ENCODE data around the gene TSC22D3.
A peak's percentile ranks its signal among the peaks of the same experiment; 100 is the strongest.

The TSC22D3 gene

DNA sequence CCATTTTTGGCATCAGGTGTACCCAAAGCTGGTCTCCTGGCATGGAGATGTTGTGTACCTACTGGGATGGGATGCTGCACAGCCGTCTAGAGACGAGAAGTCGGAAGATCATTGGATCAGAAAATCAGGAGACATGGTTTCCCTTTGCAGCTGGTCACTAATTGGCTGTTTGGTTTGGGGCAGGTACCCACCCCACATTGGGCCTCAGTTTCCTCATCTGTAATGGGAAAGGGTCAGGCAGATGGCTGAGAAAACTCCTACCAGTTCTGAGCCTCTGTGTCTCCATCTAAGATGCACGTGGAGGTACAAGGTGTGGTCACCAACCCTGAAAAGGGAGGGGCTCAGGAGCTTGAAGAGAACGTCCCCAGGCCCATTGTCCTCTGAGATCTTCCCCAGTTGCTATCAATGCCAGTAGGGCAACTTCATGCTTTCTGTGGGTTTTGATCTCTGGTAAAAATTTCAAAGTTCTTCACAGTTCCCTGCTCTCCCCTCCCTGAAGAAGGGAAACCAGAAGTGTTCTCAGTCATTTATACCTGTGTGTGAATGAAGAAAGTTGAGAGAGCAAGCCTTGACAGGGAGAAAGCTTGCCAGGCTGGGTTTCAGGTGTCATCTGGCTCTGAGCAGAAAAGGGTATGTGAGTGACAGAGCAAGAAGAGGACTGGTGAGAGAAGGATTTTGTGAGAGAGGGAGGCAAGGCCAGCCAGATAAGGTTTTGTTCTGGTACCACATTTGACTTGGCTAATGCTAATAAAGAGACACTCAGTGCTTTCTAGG, 15.1 kb downstream of the TSC22D3 start:
- no peak for DNase-seq (ENCODE audit: low spot score)
- no peak for FAIRE-seq

DNA sequence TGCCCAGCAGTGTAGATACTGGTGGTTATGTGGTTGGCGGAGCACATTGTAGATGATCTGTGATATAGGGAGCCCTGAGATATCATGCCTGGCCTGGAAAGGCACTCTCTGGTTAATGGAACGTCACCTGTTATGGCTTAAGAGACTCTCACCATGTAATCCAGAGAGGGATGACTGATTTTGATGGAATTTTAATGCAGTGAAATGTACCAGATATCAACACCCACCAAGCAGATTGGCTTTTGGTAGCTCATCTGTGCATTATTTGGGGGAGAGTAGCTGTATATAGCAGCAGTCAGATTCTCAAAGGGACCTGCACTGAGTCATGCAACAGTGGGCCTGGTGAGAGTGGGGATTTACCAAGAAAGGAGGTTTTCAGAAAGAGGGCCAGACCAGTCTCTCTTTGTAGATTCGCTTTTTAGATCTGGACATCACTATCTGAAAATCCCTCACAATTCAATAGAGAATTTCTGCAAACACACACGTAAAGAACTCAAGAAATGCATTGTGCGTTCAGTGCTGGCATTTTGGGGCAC, 17.3 kb downstream of the TSC22D3 start:
- FAIRE-seq (no peak), DNase-seq (ENCODE audit: low spot score) (no peak)

GRCh38 chrX:107755721-107756120, 19.9 kb downstream of the TSC22D3 start:
- no peak for FAIRE-seq
- DNase-seq (ENCODE audit: low spot score), result no peak

- DNase-seq (ENCODE audit: low spot score) (no peak), FAIRE-seq (no peak)
These were observed 22.4 kb downstream of the TSC22D3 start for GRCh38 chrX:107753187-107753586.

DNA sequence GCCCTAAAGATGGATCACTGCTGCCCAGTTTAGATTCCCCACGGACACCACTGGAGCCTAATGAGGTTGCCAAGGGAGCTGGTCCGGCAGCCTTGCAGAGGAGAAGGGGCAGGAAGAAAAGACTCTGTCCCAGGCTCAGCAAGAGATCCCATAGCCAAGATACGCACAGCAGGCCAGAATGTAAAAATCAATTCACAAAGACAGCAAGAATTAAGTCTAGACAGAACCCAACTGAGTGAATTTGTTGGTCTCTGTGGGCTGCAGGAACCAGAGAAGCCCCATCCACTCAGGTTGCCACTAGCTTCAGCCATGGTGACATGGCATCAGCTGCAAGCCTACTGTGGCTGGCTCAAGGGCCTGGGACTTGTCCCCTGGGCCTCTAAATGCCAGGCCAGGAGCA, 22.9 kb downstream of the TSC22D3 start:
- DNase-seq (ENCODE audit: low spot score) (no peak), FAIRE-seq (no peak)

DNA sequence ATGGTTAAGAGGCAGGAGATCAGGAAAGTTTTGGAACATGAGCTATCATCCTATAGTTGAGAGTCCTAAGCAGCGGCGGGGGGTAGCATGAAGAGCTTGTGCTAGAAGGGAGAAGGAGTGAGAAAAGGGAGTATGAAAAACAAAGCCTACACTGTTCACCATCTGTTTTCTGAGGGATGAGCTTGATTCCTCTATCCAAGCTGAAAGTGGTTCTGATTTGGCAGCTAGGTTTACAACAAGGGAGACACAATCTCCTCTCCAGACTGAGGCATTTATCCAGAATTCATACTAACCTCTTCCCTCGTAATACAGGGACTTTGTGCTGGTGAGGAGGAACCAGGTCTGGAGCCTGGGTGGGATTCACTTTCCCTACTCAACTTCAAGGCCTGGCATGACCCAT, 23.5 kb downstream of the TSC22D3 start:
- no peak for DNase-seq (ENCODE audit: low spot score)
- FAIRE-seq, result no peak

GRCh38 chrX:107750861-107751445, 24.6 kb downstream of the TSC22D3 start:
- FAIRE-seq, result no peak

DNA sequence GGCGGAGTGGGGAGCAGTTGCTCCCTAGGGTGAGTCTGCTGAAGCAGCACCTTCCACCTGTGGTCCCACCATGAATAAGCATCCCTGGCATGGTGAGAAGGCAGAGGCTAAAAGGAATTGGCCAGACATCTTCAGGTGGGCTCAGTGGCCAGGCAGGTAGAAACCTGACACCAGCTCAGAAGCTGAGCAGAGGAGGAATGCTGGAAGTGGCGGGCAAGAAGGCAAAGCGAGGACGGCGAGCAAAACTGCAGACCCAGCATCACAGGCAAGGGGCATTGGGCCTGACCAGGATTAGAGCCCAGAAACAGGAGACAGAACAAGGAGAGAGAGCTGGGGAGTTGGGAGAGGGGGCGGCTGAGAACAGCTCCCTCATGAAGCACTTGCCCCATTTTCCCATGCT, 25.3 kb downstream of the TSC22D3 start:
- no peak for DNase-seq (ENCODE audit: low spot score)
- no peak for FAIRE-seq

More at GRCh38 chrX:107750861-107751445, 24.6 kb downstream of the TSC22D3 start:
- no peak for DNase-seq (ENCODE audit: low spot score)

DNA sequence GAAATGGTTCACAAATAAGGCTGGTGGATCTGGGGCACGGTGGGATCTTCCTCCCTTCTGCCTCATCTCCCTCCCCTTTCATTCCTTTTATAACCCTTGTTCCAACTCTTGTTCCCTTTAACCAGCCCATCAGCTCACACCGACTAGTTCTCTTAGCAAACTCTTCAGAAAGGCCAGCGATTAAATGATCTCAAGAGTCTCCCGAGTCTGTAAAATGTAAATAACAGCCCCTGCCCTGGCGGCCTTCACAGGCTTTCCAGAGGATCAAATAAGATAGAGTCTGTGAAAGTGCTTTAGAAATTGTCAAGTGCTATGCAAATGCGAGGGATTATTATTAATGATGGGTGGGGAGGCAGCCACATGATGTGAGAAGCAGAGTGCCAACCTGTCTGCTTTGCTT, 27.1 kb downstream of the TSC22D3 start:
- FAIRE-seq, result no peak
- no peak for DNase-seq (ENCODE audit: low spot score)

DNA sequence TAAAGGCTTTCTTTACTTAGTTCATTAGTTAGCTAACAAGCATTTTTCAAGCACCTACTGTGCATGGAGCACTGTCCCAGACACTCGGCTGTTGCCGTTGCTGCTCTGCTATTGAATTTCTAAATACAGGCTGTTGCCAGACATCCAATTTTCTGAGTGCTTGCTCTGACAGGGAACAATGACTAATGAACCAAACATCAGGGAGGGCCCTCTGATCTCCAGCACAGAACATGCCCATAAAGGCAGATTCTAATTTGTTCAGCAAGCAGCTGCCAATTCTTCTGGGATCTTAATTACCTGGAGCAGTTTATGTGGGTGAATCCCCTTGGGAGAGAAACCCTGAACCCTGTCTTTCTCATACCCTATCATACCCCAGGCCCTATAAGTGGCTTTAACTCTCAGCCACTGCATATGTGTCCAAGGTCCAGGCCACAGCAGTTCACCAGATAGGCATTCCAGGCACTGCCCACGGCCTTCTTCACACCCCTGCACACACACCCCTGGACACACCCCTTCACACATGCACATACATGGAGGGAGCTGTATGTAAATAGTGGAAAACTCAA, 27.9 kb downstream of the TSC22D3 start:
- DNase-seq (ENCODE audit: low spot score) (peak; percentile 29), FAIRE-seq (no peak)

- no peak for FAIRE-seq
- no peak for DNase-seq (ENCODE audit: low spot score)
These were observed 30.7 kb downstream of the TSC22D3 start for GRCh38 chrX:107744868-107745267.

DNA sequence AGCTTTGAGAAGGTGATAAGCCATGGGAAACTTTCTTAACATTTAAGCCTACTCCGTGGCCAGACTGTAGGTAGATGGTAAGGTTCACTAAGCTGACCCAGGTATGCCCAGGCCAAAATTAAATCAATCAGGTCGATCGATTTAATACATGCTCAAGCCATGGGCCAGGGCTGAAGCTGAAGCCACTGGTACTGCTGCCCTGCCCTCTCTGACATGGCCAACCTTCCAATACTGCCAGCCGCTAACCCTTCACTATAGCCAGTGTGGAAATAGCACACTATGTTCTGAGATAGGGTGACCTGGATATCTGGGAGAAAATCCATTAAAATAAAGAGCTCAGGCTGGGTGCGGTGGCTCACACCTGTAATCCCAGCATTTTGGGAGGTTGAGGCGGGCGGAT, 31.6 kb downstream of the TSC22D3 start:
- DNase-seq (ENCODE audit: low spot score), result no peak

GRCh38 chrX:107742700-107743191, 32.8 kb downstream of the TSC22D3 start:
- no peak for FAIRE-seq
- no peak for DNase-seq (ENCODE audit: low spot score)

More for the DNA sequence above, 31.6 kb downstream of the TSC22D3 start:
- no peak for FAIRE-seq

GRCh38 chrX:107741404-107741790, 34.2 kb downstream of the TSC22D3 start:
- no peak for FAIRE-seq
- no peak for DNase-seq (ENCODE audit: low spot score)

DNA sequence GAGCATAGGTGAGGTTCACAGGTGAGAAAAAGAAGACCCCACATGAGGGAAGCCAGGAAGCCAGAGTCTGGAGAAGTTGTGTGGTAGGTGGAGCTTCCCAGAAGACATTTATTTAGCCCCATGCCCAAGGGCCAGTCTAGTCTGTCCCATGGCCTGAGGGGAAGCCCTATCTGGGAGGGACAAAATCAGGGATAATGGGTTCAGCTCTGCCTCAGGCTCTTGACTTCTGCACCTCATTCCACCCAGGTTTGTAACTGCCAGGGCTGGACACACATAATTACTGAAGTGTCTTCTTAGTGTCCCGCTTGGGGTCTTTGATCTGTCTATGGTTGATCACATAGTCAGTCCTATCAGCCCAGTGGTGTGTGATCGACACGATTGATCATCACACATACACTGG, 36.0 kb downstream of the TSC22D3 start:
- DNase-seq (ENCODE audit: low spot score) (no peak), FAIRE-seq (no peak)

GRCh38 chrX:107738768-107739167, 36.8 kb downstream of the TSC22D3 start:
- DNase-seq (ENCODE audit: low spot score) (no peak), FAIRE-seq (no peak)

- DNase-seq (ENCODE audit: low spot score) (no peak), FAIRE-seq (no peak)
These were observed 37.3 kb downstream of the TSC22D3 start for GRCh38 chrX:107738272-107738671.

- FAIRE-seq (no peak), DNase-seq (ENCODE audit: low spot score) (no peak)
These were observed 38.6 kb downstream of the TSC22D3 start for GRCh38 chrX:107736781-107737531.

- FAIRE-seq (no peak), DNase-seq (ENCODE audit: low spot score) (no peak)
These were observed 40.9 kb downstream of the TSC22D3 start for GRCh38 chrX:107734646-107735045.

DNA sequence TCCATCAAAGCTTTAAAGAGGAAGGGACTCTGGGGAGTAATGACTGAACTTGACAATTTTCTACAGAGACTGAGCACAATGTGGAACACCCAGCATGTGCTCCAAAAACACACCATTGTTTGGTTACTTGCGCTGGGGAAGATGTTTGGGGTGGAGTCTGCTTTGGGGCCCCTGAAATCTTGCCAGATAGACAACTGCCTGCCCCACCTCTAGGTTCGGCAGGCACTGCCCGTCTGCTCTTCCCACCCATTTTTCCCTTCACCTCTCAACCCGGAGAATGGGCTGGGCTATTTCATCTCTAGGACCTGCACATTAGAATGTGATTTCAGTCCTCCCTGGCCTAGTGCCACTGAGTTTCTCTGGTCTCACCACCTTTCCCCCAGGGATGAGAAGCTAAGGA, 41.9 kb downstream of the TSC22D3 start:
- DNase-seq (ENCODE audit: low spot score) (no peak), FAIRE-seq (no peak)

GRCh38 chrX:107731831-107732502, 43.6 kb downstream of the TSC22D3 start:
- FAIRE-seq (no peak), DNase-seq (ENCODE audit: low spot score) (peak; percentile 40)
